Vagina (tissue), 2 donors: Measurements from ENCODE around the gene GOLPH3L.

Source experiments
- CTCF ChIP-seq, 3 experiments: fragments of 450-650 bp in 2 of 3; fragments of 200-600 bp in 1 of 3; sonication (generic) in 1 of 3; IDR thresholded peaks; one replicate each; pipeline ENCODE4 v1.5.1; 2017 to 2019; ENCODE audit warnings: antibody characterized with exemption in 3 of 3, mild to moderate bottlenecking in 2 of 3, moderate library complexity in 2 of 3
- POLR2AphosphoS5 ChIP-seq, 2 donors: sonication (generic); formaldehyde crosslinking; IDR thresholded peaks; one replicate each; pipeline ENCODE4 v1.9.0; 2017; ENCODE audit warnings: antibody characterized with exemption in 2 of 2, mild to moderate bottlenecking in 2 of 2, low read depth in 1 of 2; ENCODE audit not compliant: insufficient read depth in 1 of 2

- TF ChIP-seq POLR2AphosphoS5 (IDR thresholded peaks at IDR 0.05; ENCODE audit: insufficient read depth in 1 of 2, low read depth in 1 of 2) = peak in 1 of 2 donors; percentile 30
- TF ChIP-seq CTCF (IDR thresholded peaks at IDR 0.05) = peak; percentile 8 to 62 (median 17)
Measured at GRCh38 chr1:150621497-150622302, 75.3 kb downstream of the GOLPH3L start.
